RWPE1 (cell line): ENCODE results near the gene THEM4.

ENCODE experiments used
- CTCF ChIA-PET: fragments of 350-600 bp; sonication (Branson Sonifier 250); formaldehyde crosslinking; extraction: SDS; loops from one replicate; lab custom pipeline; 2021; lab: Yijun Ruan, JAX
- POLR2A ChIA-PET: fragments of 400-600 bp; formaldehyde crosslinking; extraction: SDS; loops from one replicate; lab custom pipeline; 2020; ENCODE audit warnings: antibody characterized with exemption; ENCODE audit not compliant: low non-redundant PET; lab: Yijun Ruan, JAX
- DNase-seq: peaks from one replicate; pipeline ENCODE4 v3.0.0; 2012; ENCODE audit warnings: low spot score
- H3K27ac ChIP-seq: fragments of 450-650 bp; 2 replicates; pipeline ENCODE4 v1.5.1; 2017
- TF ChIP-seq, protein P1 (sequence below): fragments of 450-650 bp; conservative IDR thresholded peaks from 2 replicates; pipeline ENCODE4 v1.5.1; 2017; ENCODE audit warnings: low read depth, mild to moderate bottlenecking

THEM4 gene

DNA sequence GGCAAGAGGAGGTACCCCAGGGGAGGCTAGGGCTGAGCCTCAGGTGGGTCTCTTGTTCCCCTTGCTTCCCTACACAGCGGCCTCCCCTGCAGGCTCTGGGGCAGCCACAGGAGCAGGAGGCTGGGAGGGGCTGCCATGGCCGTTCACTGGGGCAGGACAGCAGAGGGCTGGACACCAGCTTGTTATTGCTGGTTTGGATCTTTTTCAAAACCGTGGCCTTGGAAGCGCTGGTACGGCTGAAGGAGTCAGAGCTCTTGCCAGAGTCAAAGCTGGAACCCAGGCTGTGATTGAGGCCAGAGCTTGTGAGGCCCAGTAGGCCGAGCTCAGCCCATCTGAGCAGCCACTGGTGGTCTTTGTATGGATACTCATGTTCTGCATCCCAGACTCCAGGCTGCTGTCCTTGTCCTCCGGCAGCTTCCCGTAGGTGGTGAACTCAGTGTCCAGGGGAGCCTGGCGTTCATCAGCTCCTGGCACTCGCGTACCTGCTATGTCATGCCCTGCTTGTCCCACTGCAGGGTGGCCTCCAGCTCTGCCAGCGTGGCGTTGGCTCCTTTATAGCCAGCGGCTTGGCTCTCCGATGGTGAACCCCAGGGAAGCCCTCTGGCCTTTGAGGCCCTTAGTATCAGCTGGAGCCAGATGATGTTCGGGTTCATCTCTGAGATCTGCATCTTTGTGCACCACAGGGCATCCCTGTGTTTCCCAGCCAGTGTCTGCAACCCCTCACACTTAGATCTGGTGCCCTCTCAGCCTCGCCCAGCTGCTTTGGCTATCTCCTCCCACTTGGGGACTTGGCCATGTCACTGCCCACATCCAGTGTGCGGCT, 40.3 kb upstream of the THEM4 start:
- POLR2A ChIA-PET: no interaction called here
- TF ChIP-seq, protein P1, sequence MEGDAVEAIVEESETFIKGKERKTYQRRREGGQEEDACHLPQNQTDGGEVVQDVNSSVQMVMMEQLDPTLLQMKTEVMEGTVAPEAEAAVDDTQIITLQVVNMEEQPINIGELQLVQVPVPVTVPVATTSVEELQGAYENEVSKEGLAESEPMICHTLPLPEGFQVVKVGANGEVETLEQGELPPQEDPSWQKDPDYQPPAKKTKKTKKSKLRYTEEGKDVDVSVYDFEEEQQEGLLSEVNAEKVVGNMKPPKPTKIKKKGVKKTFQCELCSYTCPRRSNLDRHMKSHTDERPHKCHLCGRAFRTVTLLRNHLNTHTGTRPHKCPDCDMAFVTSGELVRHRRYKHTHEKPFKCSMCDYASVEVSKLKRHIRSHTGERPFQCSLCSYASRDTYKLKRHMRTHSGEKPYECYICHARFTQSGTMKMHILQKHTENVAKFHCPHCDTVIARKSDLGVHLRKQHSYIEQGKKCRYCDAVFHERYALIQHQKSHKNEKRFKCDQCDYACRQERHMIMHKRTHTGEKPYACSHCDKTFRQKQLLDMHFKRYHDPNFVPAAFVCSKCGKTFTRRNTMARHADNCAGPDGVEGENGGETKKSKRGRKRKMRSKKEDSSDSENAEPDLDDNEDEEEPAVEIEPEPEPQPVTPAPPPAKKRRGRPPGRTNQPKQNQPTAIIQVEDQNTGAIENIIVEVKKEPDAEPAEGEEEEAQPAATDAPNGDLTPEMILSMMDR: no peak
- CTCF ChIA-PET: interaction anchor here (0.6 to 1.4 kb wide), 3 partner anchors 16 to 168 kb away, joined by 3 to 4 read pairs (median 3); no protein-coding TSS in a partner anchor
- H3K27ac ChIP-seq: peak overlapping the region; percentile 31
- DNase-seq: no peak

DNA sequence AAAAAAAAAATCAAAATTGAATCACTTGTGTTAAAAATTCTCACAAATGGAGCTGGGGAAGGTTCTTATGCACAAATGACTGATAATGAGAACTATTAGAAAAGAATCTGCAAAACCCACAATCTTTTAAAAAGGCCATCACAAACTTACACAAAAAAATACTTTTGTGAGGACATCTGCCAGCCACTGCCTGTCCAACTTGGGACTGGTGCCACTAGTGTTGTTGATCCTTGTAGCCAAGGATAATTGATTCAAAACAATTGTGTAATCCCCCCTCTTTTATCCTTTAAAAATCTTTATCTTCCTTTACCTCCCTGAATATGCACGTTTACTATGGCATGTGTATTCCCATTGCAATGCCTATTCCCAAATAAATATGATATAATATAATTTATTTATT, 39.2 kb upstream of the THEM4 start:
- no peak for DNase-seq
- TF ChIP-seq, protein P1: no peak
- ChIA-PET CTCF (no interaction called here), POLR2A (no interaction called here)
- peak overlapping the region; percentile 83 for H3K27ac ChIP-seq

DNA sequence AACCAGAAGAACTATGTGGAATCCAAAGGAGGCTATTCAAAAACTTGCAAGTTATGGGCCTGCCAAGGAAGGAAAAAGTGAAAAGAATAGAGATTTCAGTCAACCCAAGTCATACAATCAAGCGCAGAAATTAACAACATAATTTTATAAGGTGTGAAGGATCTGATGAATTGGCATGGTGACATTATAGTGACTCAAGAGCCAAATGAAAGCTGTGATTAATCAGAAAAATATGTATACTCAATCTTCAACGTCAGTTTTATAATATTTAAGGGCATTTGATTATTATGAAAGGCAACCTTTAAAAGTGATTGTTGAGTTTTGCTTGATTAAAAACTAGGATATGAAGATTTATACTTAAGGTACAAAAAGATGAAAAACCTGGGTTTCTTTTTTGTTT, 37.8 kb upstream of the THEM4 start:
- CTCF ChIA-PET: interaction anchor here (1.1 kb wide), 1 partner anchor 21 kb away, joined by 3 read pairs; no protein-coding TSS in a partner anchor
- POLR2A ChIA-PET: no interaction called here
- DNase-seq: no peak
- TF ChIP-seq, protein P1: no peak
- H3K27ac ChIP-seq: peak overlapping the region; percentile 83

DNA sequence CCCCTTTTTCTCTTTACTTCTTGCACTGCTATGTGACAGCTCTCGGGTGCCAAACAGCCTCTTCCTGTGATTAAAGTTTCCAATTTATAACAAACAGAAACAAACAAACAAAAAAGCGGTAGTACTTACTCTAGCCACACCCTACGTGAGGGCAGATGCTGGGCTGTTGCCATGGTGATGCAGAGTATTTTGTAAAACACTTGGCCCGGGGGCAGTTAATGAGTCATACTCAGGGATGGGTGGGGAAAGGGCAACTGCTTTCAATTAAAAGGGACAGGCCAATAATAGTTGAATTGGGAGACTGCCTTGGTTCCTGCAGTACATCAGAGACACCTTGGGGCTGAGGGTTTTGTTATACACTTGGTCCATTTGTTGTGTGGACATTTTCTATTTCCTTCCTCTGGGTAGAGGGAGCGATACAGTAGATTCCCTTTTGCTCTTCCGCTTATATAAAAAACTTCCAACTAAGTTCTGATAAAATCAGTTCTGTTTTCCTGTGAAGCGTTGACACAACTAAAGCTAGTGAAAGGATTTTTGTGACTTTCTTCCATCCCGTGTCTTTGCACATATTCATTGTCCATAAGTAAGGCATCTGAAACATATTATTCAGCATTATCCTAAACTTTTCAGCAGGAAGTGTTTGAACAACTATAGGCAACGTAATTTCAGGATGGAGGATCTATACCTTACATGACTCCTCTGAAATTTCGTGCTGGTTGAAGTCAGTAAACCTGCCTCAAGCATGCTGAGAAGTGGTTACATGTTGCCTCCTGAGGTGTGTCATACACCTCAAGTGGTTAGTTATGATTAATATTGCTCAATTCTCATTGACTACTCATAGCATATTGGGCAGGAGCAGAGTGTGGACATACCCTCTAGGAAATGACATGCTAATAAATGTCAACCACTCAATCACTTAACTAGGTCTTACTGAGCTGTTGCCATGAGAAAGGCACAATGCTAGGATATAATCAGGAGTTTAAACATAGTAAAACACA, 36.7 kb upstream of the THEM4 start:
- H3K27ac ChIP-seq: no peak overlapping the region
- TF ChIP-seq, protein P1: no peak
- ChIA-PET POLR2A (no interaction called here), CTCF (interaction anchor here (0.6 to 1.1 kb wide), 3 partner anchors 22 to 81 kb away, joined by 3 to 7 read pairs (median 3); no protein-coding TSS in a partner anchor)
- peak; percentile 94 for DNase-seq

DNA sequence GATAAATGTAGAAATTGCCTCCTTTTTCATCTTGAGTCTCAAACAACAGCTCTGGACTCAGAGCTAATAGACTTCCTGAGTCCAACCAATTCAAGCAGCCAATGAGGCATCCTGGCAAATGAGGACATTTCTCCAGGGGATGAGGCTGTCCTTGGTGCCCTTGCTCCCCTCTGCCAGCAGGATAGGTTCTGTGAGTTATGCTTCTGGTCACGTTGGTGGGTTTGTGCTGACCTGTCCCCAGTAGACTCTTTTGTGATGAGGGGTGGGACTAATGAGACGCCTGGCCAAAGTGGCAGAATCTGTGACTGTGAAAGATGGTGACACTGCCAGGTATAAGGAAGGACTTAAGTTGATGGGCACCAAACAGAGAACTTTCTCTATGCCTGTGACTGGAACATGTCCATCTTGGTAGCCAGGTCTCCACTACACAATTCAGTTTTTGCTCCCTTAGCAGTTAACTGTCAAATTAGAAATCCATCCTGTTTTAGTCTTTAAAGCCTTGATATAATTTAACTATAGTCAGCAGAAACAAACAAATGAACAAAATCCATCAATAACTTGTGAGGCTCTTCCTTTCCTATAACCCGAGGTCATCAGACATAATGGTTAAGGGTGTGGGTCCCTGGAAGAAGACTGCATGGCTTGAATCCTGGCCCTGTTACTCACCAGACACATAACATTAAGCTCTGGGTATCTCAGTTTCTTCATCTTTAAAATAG, 35.7 kb upstream of the THEM4 start:
- ChIA-PET CTCF (no interaction called here), POLR2A (no interaction called here)
- no peak for DNase-seq
- H3K27ac ChIP-seq: peak overlapping the region; percentile 76
- TF ChIP-seq, protein P1: no peak
